ENCODE results near the gene TMEM145. TPM values are rescaled to one million over a fixed set of nuclear protein-coding genes. Genes with fewer than 3 reads are reported as not detected.
"Not testable (repeated sequence)": the region's sequence is repeated elsewhere in the genome, so short reads cannot be mapped to it uniquely, and the experiment has no call there.

Gene TMEM145
- total RNA-seq, 8 experiments from 2014 or later = 0.42 to 18.5 (median 5.9) TPM; not detected in 1

DNA sequence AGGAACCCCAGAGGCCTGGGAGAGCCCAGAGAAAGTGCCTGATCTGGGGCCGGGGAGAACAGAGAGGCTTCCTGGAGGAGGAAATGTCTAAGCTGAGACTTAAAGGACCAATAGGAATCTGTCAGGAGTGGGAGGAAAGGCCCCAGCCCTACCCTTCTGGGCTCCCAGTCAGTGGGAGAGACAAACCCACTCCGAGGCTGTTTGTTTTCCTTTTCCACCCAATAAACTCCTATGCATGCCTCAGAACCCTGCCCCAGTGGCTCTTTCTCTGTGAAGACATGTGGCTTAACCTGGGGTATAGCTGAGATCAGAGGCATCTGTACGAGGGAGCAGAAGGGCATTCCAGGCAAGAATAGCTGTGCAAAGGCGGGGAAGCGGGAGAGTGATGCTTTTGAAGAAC lies 14.3 kb downstream of the TMEM145 start:
- H3K4me3 ChIP-seq = peak overlapping the region in 1 of 5 donors; percentile 79
- in situ Hi-C loops (cut with MboI; ENCODE audit: low pct_unique_long_range_greater_than_20kb in 2 of 9, low sequenced_read_pairs in 9 of 9, unreplicated experiment in 9 of 9) = no loop called here
- 0 to 100% (median 80%) methylated on average over 1 to 4 of the region's 5 CpGs; no CpG with 5 or more reads in 3 of the 10 experiments for WGBS, 10 experiments
- ATAC-seq (replicated peaks in 6 of 8) = no peak
- no peak overlapping the region for H3K27ac ChIP-seq
- H3K4me1 ChIP-seq (replicated peaks in 1 of 2) = peaks cover 15 to 19% of the 10 kb centered on the region in 2 donors

DNA sequence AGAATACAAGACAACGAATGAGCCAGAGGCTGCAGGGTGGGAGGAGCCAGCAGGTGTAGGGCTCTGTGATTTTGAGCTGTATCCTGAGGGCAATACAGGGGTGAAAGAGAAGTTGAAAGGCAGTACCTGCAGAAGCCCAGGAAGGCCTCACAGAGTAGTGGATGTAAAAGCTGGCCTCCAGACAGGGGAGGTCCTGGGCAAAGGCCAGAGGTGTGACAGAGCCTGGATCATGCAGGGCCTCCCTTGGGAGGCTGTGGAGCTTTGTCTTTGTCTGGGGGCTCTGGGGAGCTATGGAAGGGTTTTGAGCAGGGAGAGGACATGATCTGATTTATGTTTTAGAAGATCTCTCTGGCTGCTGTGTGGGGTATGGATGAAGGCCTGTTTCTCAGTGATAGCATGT lies 15.0 kb downstream of the TMEM145 start:
- no peak overlapping the region for H3K27ac ChIP-seq
- H3K4me1 ChIP-seq (replicated peaks in 1 of 2) = peaks cover 15 to 19% of the 10 kb centered on the region in 2 donors
- no peak overlapping the region for H3K4me3 ChIP-seq
- ATAC-seq (replicated peaks in 6 of 8) = no peak
- WGBS, 10 experiments = 40 to 100% (median 50%) methylated on average over 1 of the region's 1 CpG; no CpG with 5 or more reads in 6 of the 10 experiments
- in situ Hi-C loops (cut with MboI; ENCODE audit: low pct_unique_long_range_greater_than_20kb in 2 of 9, low sequenced_read_pairs in 9 of 9, unreplicated experiment in 9 of 9) = no loop called here

GRCh38 chr19:42328854-42329253 lies 15.7 kb downstream of the TMEM145 start:
- 50 to 80% (median 58%) methylated on average over 1 to 2 of the region's 2 CpGs; no CpG with 5 or more reads in 6 of the 10 experiments for WGBS, 10 experiments
- H3K4me3 ChIP-seq = no peak overlapping the region
- H3K27ac ChIP-seq = no peak overlapping the region
- in situ Hi-C loops (cut with MboI; ENCODE audit: low pct_unique_long_range_greater_than_20kb in 2 of 9, low sequenced_read_pairs in 9 of 9, unreplicated experiment in 9 of 9) = no loop called here
- ATAC-seq (replicated peaks in 6 of 8) = no peak
- H3K4me1 ChIP-seq (replicated peaks in 1 of 2) = peaks cover 15 to 19% of the 10 kb centered on the region in 2 donors

DNA sequence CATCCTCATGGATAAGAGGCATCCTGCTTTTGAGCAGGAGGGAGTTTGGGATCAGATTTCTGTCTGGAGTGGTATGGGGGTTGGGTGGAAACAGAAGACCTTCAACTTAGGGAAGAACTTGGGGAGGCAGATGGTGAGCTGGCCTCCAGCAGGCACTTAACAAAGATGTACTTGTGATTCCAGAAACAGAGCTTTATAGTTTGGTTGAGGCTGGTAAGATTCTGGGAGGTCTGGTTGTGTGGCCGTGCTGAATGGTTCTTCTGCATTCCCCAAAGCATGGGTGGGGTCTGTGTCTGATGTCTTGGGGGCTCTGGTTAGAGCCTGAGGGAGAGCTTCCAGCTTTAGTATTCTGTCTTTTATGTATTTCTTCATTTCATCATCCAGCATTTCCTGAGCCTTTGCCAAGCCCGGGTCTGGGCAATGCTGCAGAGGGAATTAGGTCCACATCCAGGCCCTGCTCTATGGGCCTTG lies 17.2 kb downstream of the TMEM145 start:
- ATAC-seq (replicated peaks in 6 of 8) = no peak
- Histone ChIP-seq H3K4me1 (replicated peaks in 1 of 2) (peaks cover 11 to 15% of the 10 kb centered on the region in 2 donors), H3K27ac (no peak overlapping the region), H3K4me3 (no peak overlapping the region)
- WGBS, 10 experiments = 0 to 100% (median 14%) methylated on average over 1 to 2 of the region's 2 CpGs; no CpG with 5 or more reads in 6 of the 10 experiments
- in situ Hi-C loops (cut with MboI; ENCODE audit: low pct_unique_long_range_greater_than_20kb in 2 of 9, low sequenced_read_pairs in 9 of 9, unreplicated experiment in 9 of 9) = no loop called here

DNA sequence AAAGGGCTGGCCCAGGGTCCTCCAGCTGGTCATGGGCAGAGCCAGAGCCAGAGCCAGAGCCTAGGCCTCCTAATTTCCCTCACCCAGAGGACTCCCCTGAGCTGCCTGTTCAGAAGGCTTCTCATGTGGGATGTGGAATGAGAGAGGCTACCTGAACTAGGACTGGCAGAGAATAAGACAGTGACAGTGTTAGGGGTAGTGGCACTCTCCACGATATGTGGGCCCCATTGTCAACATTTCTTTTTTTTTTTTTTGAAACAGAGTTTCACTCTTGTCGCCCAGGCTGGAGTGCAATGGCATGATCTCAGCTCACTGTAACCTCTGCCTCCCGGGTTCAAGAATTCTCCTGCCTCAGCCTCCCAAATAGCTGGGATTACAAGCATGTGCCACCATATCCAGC lies 18.2 kb downstream of the TMEM145 start:
- in situ Hi-C loops (cut with MboI; ENCODE audit: low pct_unique_long_range_greater_than_20kb in 2 of 9, low sequenced_read_pairs in 9 of 9, unreplicated experiment in 9 of 9); H3K27ac ChIP-seq: not testable (repeated sequence)
- 67 to 100% (median 100%) methylated on average over 1 to 3 of the region's 3 CpGs; no CpG with 5 or more reads in 3 of the 10 experiments for WGBS, 10 experiments

GRCh38 chr19:42332059-42332458 lies 18.9 kb downstream of the TMEM145 start:
- in situ Hi-C loops (cut with MboI; ENCODE audit: low pct_unique_long_range_greater_than_20kb in 2 of 9, low sequenced_read_pairs in 9 of 9, unreplicated experiment in 9 of 9) = no loop called here
- Histone ChIP-seq H3K27ac (no peak overlapping the region), H3K4me1 (replicated peaks in 1 of 2) (peaks cover 2 to 7% of the 10 kb centered on the region in 2 donors), H3K4me3 (no peak overlapping the region)
- no peak for ATAC-seq (replicated peaks in 6 of 8)
- WGBS, 10 experiments = 76 to 83% (median 80%) methylated on average over 1 to 3 of the region's 6 CpGs; no CpG with 5 or more reads in 7 of the 10 experiments

More for the DNA sequence above, 18.2 kb downstream of the TMEM145 start:
- H3K4me3 ChIP-seq; ATAC-seq (replicated peaks in 6 of 8): not testable (repeated sequence)
- peaks cover 10 to 14% of the 10 kb centered on the region in 2 donors for H3K4me1 ChIP-seq (replicated peaks in 1 of 2)

DNA sequence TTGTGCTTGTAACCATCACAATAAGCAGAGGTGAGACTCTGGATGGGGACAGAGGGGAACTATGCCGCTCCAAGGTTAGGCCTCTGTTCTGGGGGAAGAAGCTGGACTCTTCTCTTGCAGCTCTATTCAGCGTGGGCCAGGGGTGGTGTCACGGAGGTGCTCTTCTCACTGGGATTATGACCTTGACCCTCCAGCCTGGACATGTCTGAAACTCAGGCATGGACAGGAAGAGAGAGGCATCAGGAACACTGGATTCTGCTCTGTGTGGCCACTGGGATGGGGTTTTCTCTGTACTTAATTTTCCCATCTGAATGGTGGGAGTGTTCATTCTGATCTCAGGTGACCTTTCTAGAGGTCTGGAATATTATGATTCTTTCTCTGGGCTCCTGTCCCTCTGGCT lies 19.9 kb downstream of the TMEM145 start:
- Histone ChIP-seq H3K27ac (no peak overlapping the region), H3K4me1 (replicated peaks in 1 of 2) (no peaks in the 10 kb centered on the region), H3K4me3 (no peak overlapping the region)
- ATAC-seq (replicated peaks in 6 of 8) = no peak
- in situ Hi-C loops (cut with MboI; ENCODE audit: low pct_unique_long_range_greater_than_20kb in 2 of 9, low sequenced_read_pairs in 9 of 9, unreplicated experiment in 9 of 9) = no loop called here
- 84 to 100% methylated on average over 1 to 3 of the region's 3 CpGs; no CpG with 5 or more reads in 8 of the 10 experiments for whole genome bisulfite sequencing, 10 experiments

- in situ Hi-C loops (cut with MboI; ENCODE audit: low pct_unique_long_range_greater_than_20kb in 2 of 9, low sequenced_read_pairs in 9 of 9, unreplicated experiment in 9 of 9) = no loop called here
- Histone ChIP-seq H3K4me3 (no peak overlapping the region), H3K27ac (no peak overlapping the region), H3K4me1 (replicated peaks in 1 of 2) (no peaks in the 10 kb centered on the region)
- whole genome bisulfite sequencing, 10 experiments = 83 to 96% (median 90%) methylated on average over 1 to 9 of the region's 21 CpGs; no CpG with 5 or more reads in 1 of the 10 experiments
- ATAC-seq (replicated peaks in 6 of 8) = no peak
Measured at GRCh38 chr19:42333975-42334696, 21.0 kb downstream of the TMEM145 start.

DNA sequence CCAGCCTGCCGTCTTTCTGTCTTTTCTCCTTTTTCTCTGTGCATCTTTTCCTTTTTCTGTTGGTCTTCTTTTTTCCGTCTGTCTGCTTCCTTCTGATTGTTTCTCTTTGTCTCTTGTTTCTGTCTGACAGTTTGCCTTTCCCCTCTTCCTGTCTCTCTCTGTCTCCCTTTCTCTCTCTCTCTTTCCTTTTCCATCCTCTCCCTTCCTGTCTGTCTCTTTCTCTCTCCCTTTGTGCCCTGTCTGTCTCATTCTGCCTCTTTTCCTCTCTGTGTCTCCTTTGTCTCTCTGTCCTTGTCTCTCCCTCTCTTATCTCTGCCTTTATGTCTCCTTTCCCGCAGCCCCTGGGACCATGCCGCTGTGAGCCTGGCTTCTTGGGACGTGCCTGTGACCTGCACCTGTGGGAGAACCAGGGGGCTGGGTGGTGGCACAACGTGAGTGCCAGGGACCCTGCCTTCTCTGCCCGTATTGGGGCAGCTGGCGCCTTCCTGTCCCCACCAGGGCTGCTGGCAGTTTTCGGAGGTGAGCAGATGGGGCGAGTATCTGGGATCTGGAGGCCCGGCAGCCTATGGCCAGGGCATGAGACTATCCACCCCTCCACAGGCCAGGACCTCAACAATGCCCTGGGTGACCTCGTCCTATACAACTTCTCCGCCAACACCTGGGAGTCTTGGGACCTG lies 21.7 kb downstream of the TMEM145 start:
- in situ Hi-C loops (cut with MboI; ENCODE audit: low pct_unique_long_range_greater_than_20kb in 2 of 9, low sequenced_read_pairs in 9 of 9, unreplicated experiment in 9 of 9) = no loop called here
- no peak for ATAC-seq (replicated peaks in 6 of 8)
- no peak overlapping the region for H3K4me3 ChIP-seq
- no peak overlapping the region for H3K27ac ChIP-seq
- no peaks in the 10 kb centered on the region for H3K4me1 ChIP-seq (replicated peaks in 1 of 2)
- WGBS, 10 experiments = 75 to 100% (median 92%) methylated on average over 1 to 7 of the region's 13 CpGs

- 78 to 100% (median 88%) methylated on average over 1 to 7 of the region's 7 CpGs; no CpG with 5 or more reads in 1 of the 10 experiments for WGBS, 10 experiments
- in situ Hi-C loops (cut with MboI; ENCODE audit: low pct_unique_long_range_greater_than_20kb in 2 of 9, low sequenced_read_pairs in 9 of 9, unreplicated experiment in 9 of 9) = no loop called here
- no peaks in the 10 kb centered on the region for H3K4me1 ChIP-seq (replicated peaks in 1 of 2)
- ATAC-seq (replicated peaks in 6 of 8) = no peak
- H3K4me3 ChIP-seq = no peak overlapping the region
- no peak overlapping the region for H3K27ac ChIP-seq
Measured at GRCh38 chr19:42335374-42335936, 22.3 kb downstream of the TMEM145 start.

DNA sequence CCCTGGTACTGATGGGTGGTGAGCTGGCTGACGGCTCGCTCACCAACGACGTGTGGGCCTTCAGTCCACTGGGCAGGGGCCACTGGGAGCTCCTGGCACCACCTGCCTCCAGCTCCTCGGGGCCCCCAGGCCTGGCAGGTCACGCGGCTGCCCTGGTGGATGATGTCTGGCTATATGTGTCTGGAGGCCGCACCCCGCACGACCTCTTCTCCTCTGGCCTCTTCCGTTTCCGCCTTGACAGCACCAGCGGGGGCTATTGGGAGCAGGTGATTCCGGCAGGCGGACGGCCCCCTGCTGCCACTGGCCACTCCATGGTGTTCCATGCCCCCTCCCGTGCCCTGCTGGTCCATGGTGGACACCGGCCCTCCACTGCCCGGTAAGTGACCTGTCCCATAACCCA lies 22.9 kb downstream of the TMEM145 start:
- Histone ChIP-seq H3K4me3 (no peak overlapping the region), H3K4me1 (replicated peaks in 1 of 2) (no peaks in the 10 kb centered on the region), H3K27ac (no peak overlapping the region)
- no peak for ATAC-seq (replicated peaks in 6 of 8)
- in situ Hi-C loops (cut with MboI; ENCODE audit: low pct_unique_long_range_greater_than_20kb in 2 of 9, low sequenced_read_pairs in 9 of 9, unreplicated experiment in 9 of 9) = no loop called here
- WGBS, 10 experiments = 90 to 93% (median 90%) methylated on average over 2 to 4 of the region's 19 CpGs; no CpG with 5 or more reads in 7 of the 10 experiments

- H3K27ac ChIP-seq; H3K4me3 ChIP-seq; in situ Hi-C loops (cut with MboI; ENCODE audit: low pct_unique_long_range_greater_than_20kb in 2 of 9, low sequenced_read_pairs in 9 of 9, unreplicated experiment in 9 of 9); H3K4me1 ChIP-seq (replicated peaks in 1 of 2): not testable (repeated sequence)
- WGBS, 10 experiments = 20 to 100% (median 91%) methylated on average over 2 to 7 of the region's 7 CpGs
- ATAC-seq (replicated peaks in 6 of 8) = peak in 3 of 8 experiments; percentile 32 to 36 (median 32)
Measured at GRCh38 chr19:42339126-42339860, 26.2 kb downstream of the TMEM145 start.
